ENCODE data around the gene GRAMD1A. TPM values are rescaled to one million over a fixed set of nuclear protein-coding genes. Genes with fewer than 3 reads are reported as not detected.
"Not testable (repeated sequence)": the region's sequence is repeated elsewhere in the genome, so short reads cannot be mapped to it uniquely, and the experiment has no call there.

Gene GRAMD1A
- total RNA-seq, 1 donor from 2014 or later: 67.4 TPM

- no peak for DNase-seq (ENCODE audit: low read depth)
- H2AFZ ChIP-seq (ENCODE audit: low read depth, low read length): no peak overlapping the region
- no peak for FAIRE-seq
- no peak for TF ChIP-seq EZH2 (IDR thresholded peaks at IDR 0.05; ENCODE audit: insufficient read depth, low read length)
- no peak for TF ChIP-seq CTCF (IDR thresholded peaks at IDR 0.05; ENCODE audit: insufficient read depth, low read depth, low read length)
- H3K27me3 ChIP-seq (ENCODE audit: insufficient read depth, low read length): no peaks in the 10 kb centered on the region
- peak overlapping the region; percentile 41 for H3K9ac ChIP-seq (ENCODE audit: low read length)
- peaks cover 6% of the 10 kb centered on the region for H3K36me3 ChIP-seq (ENCODE audit: insufficient read depth, low read length)
- Mint-ChIP-seq H3K4me1 (ENCODE audit: low read depth, unreplicated experiment) (peaks cover 17% of the 10 kb centered on the region), H3K36me3 (ENCODE audit: low read depth, unreplicated experiment) (peaks cover 20% of the 10 kb centered on the region), H3K27ac (ENCODE audit: unreplicated experiment) (peak overlapping the region; percentile 53), H3K9me3 (ENCODE audit: unreplicated experiment) (peaks cover 3% of the 10 kb centered on the region), H3K27me3 (ENCODE audit: low read depth, unreplicated experiment) (no peaks in the 10 kb centered on the region), H3K4me3 (ENCODE audit: unreplicated experiment) (no peak overlapping the region)
- no peaks in the 10 kb centered on the region for H3K9me3 ChIP-seq (ENCODE audit: insufficient read depth, low read depth, low read length)
- H3K79me2 ChIP-seq (ENCODE audit: insufficient read depth, low read length): peaks cover 57% of the 10 kb centered on the region
- H4K20me1 ChIP-seq (ENCODE audit: insufficient read depth, low read length): peaks cover 69% of the 10 kb centered on the region
- peak overlapping the region; percentile 64 for H3K4me2 ChIP-seq (ENCODE audit: low read length)
- H3K27ac ChIP-seq (ENCODE audit: low read depth, low read length): peak overlapping the region; percentile 49
- H3K4me1 ChIP-seq (ENCODE audit: insufficient read depth, low read length): peaks cover 22% of the 10 kb centered on the region
- H3K4me3 ChIP-seq (ENCODE audit: insufficient read depth, low read depth, low read length): no peak overlapping the region
These were observed 6.9 kb downstream of the GRAMD1A start for GRCh38 chr19:35006999-35007365.

- peaks cover 24% of the 10 kb centered on the region for H3K36me3 Mint-ChIP-seq (ENCODE audit: low read depth, unreplicated experiment)
- not testable (repeated sequence) for H3K4me2 ChIP-seq (ENCODE audit: low read length)
These were observed 7.3 kb downstream of the GRAMD1A start for GRCh38 chr19:35007427-35007826.

GRCh38 chr19:35008891-35009341, 8.8 kb downstream of the GRAMD1A start:
- peaks cover 8% of the 10 kb centered on the region for H3K36me3 ChIP-seq (ENCODE audit: insufficient read depth, low read length)
- H4K20me1 ChIP-seq (ENCODE audit: insufficient read depth, low read length): peaks cover 65% of the 10 kb centered on the region
- no peaks in the 10 kb centered on the region for H3K27me3 Mint-ChIP-seq (ENCODE audit: low read depth, unreplicated experiment)
- H3K36me3 Mint-ChIP-seq (ENCODE audit: low read depth, unreplicated experiment): peaks cover 26% of the 10 kb centered on the region
- peaks cover 2% of the 10 kb centered on the region for H3K9me3 ChIP-seq (ENCODE audit: insufficient read depth, low read depth, low read length)
- peaks cover 15% of the 10 kb centered on the region for H3K4me1 ChIP-seq (ENCODE audit: insufficient read depth, low read length)
- TF ChIP-seq CTCF (IDR thresholded peaks at IDR 0.05; ENCODE audit: insufficient read depth, low read depth, low read length) (no peak), EZH2 (IDR thresholded peaks at IDR 0.05; ENCODE audit: insufficient read depth, low read length) (no peak)
- peaks cover 5% of the 10 kb centered on the region for H3K4me1 Mint-ChIP-seq (ENCODE audit: low read depth, unreplicated experiment)
- H3K9me3 Mint-ChIP-seq (ENCODE audit: unreplicated experiment): peaks cover 3% of the 10 kb centered on the region
- DNase-seq (ENCODE audit: low read depth) (no peak), FAIRE-seq (no peak)
- H2AFZ ChIP-seq (ENCODE audit: low read depth, low read length): no peak overlapping the region
- H3K9ac ChIP-seq (ENCODE audit: low read length): no peak overlapping the region
- no peak overlapping the region for H3K4me3 ChIP-seq (ENCODE audit: insufficient read depth, low read depth, low read length)
- H3K27me3 ChIP-seq (ENCODE audit: insufficient read depth, low read length): no peaks in the 10 kb centered on the region
- H3K4me3 Mint-ChIP-seq (ENCODE audit: unreplicated experiment): no peak overlapping the region
- H3K27ac Mint-ChIP-seq (ENCODE audit: unreplicated experiment): no peak overlapping the region
- H3K79me2 ChIP-seq (ENCODE audit: insufficient read depth, low read length): peaks cover 39% of the 10 kb centered on the region
- H3K4me2 ChIP-seq (ENCODE audit: low read length): no peak overlapping the region
- no peak overlapping the region for H3K27ac ChIP-seq (ENCODE audit: low read depth, low read length)

More at GRCh38 chr19:35007427-35007826, 7.3 kb downstream of the GRAMD1A start:
- not testable (repeated sequence) for H3K4me3 ChIP-seq (ENCODE audit: insufficient read depth, low read depth, low read length); H3K27ac Mint-ChIP-seq (ENCODE audit: unreplicated experiment); H3K27me3 Mint-ChIP-seq (ENCODE audit: low read depth, unreplicated experiment); DNase-seq (ENCODE audit: low read depth); H3K4me3 Mint-ChIP-seq (ENCODE audit: unreplicated experiment); H3K27me3 ChIP-seq (ENCODE audit: insufficient read depth, low read length); H3K9me3 Mint-ChIP-seq (ENCODE audit: unreplicated experiment); H3K9ac ChIP-seq (ENCODE audit: low read length); H3K27ac ChIP-seq (ENCODE audit: low read depth, low read length); H2AFZ ChIP-seq (ENCODE audit: low read depth, low read length); H3K36me3 ChIP-seq (ENCODE audit: insufficient read depth, low read length); H3K9me3 ChIP-seq (ENCODE audit: insufficient read depth, low read depth, low read length); FAIRE-seq
- peaks cover 69% of the 10 kb centered on the region for H4K20me1 ChIP-seq (ENCODE audit: insufficient read depth, low read length)
- H3K4me1 Mint-ChIP-seq (ENCODE audit: low read depth, unreplicated experiment): peaks cover 17% of the 10 kb centered on the region
- H3K79me2 ChIP-seq (ENCODE audit: insufficient read depth, low read length): peaks cover 54% of the 10 kb centered on the region
- peaks cover 22% of the 10 kb centered on the region for H3K4me1 ChIP-seq (ENCODE audit: insufficient read depth, low read length)

Measured in astrocyte (in vitro differentiated cells and primary cell).